NCI-H2227 (cell line): ENCODE results near the gene RASAL3.
"Not testable (repeated sequence)": the region's sequence is repeated elsewhere in the genome, so short reads cannot be mapped to it uniquely, and the experiment has no call there.

Experiments used
- DNase-seq: peaks from one replicate; lab custom pipeline; 2025; ENCODE audit not compliant: unreplicated experiment; lab: John Stamatoyannopoulos, UW

Gene RASAL3

DNA sequence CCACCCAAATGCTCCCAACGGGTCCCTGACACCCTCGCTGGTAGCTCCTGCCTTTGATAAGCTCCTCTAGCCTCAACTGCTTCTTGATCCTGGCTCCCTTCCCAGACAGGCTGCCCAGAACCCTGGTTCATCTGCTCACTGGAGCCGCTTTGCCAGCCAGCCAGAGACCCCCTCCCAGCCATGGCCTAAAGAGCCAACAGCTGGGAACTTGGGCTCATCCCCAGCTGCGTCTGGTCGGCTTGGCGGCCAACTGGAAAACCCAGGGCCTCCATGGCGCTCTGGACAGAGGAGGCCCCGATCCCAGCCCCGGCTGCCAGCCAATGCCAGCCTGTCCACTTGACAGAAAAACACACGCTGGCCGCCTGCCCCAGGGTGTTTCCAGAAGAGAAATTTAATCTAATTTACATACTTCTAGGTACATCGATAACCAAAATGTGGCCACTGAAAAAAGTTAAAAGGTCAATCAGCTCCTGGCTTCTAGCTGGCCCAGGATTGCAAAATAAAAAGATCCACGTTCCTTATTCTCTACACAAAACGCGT, 42.6 kb downstream of the RASAL3 start:
- DNase-seq = no peak

DNA sequence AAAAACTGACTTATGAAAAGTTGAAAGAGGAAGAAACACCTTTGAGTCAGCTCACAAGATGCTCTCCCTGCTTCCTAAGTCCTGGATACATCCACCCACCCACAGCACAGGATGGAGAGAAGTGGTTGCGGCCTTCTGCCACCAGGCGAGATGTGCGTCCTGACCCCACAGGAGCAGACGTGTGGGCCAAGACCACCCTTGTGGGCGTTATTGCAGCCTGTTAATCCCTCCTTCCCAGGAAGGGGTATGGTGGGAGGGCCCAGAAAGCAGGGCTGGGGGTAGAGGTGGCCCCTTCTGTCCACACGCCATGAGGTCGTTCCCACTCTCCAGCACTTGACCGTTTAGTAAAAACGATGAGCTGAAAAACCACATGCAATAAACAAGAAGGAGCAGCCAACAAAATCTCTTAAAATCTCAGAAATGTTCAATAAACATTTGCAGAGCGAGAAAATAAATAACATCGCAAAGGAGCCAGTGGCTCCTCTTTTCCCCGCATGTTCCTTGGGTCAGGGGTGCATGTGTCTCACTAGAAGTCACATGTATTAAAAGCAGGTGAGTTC, 43.1 kb downstream of the RASAL3 start:
- DNase-seq = no peak

GRCh38 chr19:15419413-15420025, 44.8 kb downstream of the RASAL3 start:
- DNase-seq = peak; percentile 3

- DNase-seq = peak; percentile 98
Observed at GRCh38 chr19:15418579-15419412, 45.5 kb downstream of the RASAL3 start, which contains the start of gene AKAP8L. TSS of gene AKAP8L (minus strand) at chr19:15418988. CDS start at chr19:15418923, 65 bp downstream.

GRCh38 chr19:15418231-15418578, 46.1 kb downstream of the RASAL3 start:
- DNase-seq = peak; percentile 39

DNA sequence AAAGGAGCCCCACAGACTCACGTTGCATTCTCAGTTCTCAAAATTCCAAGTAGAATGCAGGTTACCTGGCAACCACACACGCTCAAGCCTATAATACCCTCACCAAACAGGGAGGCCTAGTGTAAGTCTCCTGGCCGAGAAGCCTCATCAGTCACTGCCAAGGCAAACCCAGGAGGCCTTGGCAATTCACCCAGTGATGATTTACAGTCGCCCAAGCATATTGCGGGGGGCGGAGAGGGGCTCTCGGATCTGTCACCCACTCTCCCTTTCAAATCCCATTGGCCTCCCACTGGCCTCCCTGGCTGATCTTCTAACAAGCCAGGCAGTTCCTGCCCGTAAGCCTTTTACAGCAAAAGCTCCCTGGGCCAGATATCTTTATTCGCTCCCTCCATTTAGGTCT, 46.6 kb downstream of the RASAL3 start:
- no peak for DNase-seq

GRCh38 chr19:15412832-15413231, 51.5 kb downstream of the RASAL3 start:
- DNase-seq = peak; percentile 32

DNA sequence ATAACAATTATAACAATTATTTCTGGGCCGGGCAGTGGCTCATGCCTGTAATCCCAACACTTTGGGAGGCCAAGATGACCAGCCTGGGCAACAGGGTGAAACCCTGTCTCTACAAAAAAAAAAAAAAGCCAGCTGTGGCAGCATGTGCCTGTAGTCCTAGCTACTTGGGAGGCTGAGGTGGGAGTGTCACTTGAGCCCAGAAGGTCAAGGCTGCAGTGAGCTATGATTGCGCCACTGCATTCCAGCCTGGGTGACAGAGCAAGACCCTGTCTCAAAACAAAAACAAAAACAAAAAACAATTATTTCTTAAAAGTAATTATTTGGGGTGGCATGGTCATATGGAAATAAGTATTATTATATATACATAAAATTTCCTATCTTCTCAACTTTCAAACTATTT, 53.0 kb downstream of the RASAL3 start:
- DNase-seq = not testable (repeated sequence)

- DNase-seq = no peak
Observed at GRCh38 chr19:15404780-15405211, 59.5 kb downstream of the RASAL3 start.

GRCh38 chr19:15404097-15404779, 60.1 kb downstream of the RASAL3 start:
- peak; percentile 11 for DNase-seq

DNA sequence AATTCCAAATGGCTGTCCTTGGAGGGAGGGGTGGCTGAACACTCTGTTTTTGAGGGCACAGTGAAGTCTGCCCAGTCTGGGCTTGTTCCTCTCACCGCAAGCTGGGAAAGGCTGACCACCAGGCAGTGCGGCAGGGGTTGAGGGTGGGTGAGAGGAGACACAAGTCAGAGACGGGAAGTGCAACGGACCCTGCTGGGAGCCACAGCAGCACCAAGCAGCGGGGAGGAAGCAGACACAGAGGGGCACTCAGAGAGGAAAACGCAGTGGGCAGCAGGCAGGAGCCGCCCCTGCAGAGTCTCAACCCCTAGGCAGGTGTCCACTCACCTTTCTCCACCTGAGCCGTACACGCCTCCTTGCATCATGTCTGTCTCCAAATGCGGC, 61.2 kb downstream of the RASAL3 start:
- no peak for DNase-seq

GRCh38 chr19:15402411-15403150, 61.8 kb downstream of the RASAL3 start:
- no peak for DNase-seq
